A673 (cell line): Measurements from ENCODE around the gene OGG1.

Experiments
- CTCF ChIP-seq: fragments of 300-800, 200-600 bp; sonication (generic); conservative IDR thresholded peaks from 2 replicates; pipeline ENCODE4 v1.5.1; 2017; ENCODE audit warnings: low read depth, mild to moderate bottlenecking, antibody characterized with exemption, low read length, moderate library complexity, mixed read lengths
- EZH2 ChIP-seq: fragments of 200-600 bp; sonication (generic); IDR thresholded peaks from 2 replicates; pipeline ENCODE4 v1.6.1; 2017; ENCODE audit warnings: borderline replicate concordance, low read depth, mild to moderate bottlenecking, mixed read lengths, antibody characterized with exemption, low read length; ENCODE audit not compliant: poor library complexity, severe bottlenecking

GRCh38 chr3:9727743-9728142 lies 22.0 kb upstream of the OGG1 start:
- TF ChIP-seq EZH2: no peak
- TF ChIP-seq CTCF: no peak
